ENCODE measurements around the gene ARF6.

DNA sequence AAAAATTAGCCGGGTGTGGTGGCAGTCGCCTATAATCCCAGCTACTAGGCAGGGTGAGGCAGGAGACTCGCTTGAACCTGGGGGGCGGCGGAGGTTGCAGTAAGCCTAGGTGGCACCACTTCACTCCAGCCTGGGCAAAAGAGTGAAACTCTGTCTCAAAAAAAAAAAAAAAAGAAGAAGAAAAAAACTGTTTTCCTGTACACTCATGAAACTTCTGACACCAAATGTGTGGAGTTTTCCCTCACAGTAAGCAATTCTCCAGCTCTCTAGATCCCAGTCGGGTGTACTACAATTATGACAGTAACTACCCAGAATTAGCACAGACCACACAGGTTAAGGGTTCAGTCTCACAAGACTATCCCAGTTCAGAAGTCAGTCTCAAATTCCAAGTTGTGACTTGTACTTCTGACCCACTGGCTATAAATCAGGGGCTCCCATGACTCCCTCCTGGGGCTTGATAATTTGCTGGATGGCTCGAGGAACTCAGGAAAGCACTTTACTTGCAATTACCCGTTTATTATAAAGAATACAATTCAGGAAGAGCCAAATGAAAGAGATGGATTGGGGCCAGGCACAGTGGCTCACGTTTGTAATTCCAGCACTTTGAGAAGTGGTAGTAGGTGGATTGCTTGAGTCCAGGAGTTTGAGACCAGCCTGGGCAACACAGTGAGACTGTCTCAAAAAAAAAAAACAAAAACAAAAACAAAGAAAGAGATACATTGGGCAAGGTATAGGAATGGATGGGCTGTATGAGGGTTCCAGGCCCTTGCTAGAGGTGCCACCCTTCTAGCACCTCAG lies 12.4 kb upstream of the ARF6 start:
- no peak for TF ChIP-seq EZH2 (IDR thresholded peaks at IDR 0.05; ENCODE audit: low read length, missing control alignments)
- TF ChIP-seq, protein P1, sequence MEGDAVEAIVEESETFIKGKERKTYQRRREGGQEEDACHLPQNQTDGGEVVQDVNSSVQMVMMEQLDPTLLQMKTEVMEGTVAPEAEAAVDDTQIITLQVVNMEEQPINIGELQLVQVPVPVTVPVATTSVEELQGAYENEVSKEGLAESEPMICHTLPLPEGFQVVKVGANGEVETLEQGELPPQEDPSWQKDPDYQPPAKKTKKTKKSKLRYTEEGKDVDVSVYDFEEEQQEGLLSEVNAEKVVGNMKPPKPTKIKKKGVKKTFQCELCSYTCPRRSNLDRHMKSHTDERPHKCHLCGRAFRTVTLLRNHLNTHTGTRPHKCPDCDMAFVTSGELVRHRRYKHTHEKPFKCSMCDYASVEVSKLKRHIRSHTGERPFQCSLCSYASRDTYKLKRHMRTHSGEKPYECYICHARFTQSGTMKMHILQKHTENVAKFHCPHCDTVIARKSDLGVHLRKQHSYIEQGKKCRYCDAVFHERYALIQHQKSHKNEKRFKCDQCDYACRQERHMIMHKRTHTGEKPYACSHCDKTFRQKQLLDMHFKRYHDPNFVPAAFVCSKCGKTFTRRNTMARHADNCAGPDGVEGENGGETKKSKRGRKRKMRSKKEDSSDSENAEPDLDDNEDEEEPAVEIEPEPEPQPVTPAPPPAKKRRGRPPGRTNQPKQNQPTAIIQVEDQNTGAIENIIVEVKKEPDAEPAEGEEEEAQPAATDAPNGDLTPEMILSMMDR (conservative IDR thresholded peaks at IDR 0.05 in 1 of 2, IDR thresholded peaks at IDR 0.05 in 1 of 2; ENCODE audit: low read depth in 1 of 2, low read length in 2 of 2), result no peak
